Hepatocyte (in vitro differentiated cells): ENCODE measurements around the gene OLFM4.

Experiments
- EZH2 ChIP-seq: fragments of 200-600 bp; sonication (generic); IDR thresholded peaks from 2 replicates; pipeline ENCODE4 v1.6.1; 2016; ENCODE audit warnings: antibody characterized with exemption, mild to moderate bottlenecking, borderline replicate concordance
- TF ChIP-seq, protein P1 (sequence below): fragments of 200-600 bp; sonication (generic); IDR thresholded peaks from 2 replicates; pipeline ENCODE4 v1.5.1; 2016; ENCODE audit warnings: antibody characterized with exemption, mild to moderate bottlenecking; ENCODE audit not compliant: poor library complexity

DNA sequence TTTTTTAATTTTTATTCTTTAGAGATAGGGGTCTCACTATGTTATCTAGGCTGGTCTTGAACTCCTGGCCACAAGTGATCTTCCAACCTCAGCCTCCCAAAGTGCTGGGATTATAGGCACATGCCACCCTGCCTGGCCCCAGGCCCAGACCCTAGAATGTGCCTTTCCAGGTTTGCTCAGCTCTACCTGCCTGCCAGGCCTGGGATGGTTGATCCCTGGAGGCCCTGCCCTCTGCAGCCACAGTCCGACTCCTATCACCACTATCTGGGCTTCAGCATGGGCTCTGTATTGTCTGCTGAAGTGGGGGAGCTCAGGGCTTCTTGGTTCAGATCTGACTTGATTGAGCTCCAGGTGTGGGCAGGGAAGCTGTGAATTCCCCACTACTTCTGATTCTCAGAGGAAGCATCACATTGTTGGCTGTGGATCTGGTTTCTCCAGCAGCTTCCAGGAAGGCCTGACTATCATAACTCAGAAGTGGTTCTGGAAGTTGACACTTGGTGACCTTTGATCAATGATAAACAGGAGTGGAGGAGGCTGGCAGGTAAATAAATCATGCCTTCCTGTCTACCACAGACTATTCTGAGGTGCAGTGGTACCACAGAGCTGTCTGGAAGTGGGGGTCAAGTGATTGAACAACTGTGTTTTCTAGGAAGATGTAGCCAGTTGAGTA is 71.9 kb downstream of the OLFM4 start:
- TF ChIP-seq, protein P1, sequence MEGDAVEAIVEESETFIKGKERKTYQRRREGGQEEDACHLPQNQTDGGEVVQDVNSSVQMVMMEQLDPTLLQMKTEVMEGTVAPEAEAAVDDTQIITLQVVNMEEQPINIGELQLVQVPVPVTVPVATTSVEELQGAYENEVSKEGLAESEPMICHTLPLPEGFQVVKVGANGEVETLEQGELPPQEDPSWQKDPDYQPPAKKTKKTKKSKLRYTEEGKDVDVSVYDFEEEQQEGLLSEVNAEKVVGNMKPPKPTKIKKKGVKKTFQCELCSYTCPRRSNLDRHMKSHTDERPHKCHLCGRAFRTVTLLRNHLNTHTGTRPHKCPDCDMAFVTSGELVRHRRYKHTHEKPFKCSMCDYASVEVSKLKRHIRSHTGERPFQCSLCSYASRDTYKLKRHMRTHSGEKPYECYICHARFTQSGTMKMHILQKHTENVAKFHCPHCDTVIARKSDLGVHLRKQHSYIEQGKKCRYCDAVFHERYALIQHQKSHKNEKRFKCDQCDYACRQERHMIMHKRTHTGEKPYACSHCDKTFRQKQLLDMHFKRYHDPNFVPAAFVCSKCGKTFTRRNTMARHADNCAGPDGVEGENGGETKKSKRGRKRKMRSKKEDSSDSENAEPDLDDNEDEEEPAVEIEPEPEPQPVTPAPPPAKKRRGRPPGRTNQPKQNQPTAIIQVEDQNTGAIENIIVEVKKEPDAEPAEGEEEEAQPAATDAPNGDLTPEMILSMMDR, result no peak
- no peak for TF ChIP-seq EZH2
